SJSA1 (cell line): ENCODE data around the gene SLC25A48. TPM values are rescaled to one million over a fixed set of nuclear protein-coding genes. Genes with fewer than 3 reads are reported as not detected.
"Not testable (repeated sequence)": the region's sequence is repeated elsewhere in the genome, so short reads cannot be mapped to it uniquely, and the experiment has no call there.

Experiments
- DNase-seq, 2 experiments: peaks; one replicate each; pipeline ENCODE4 v3.0.0-alpha.2; 2015 to 2020; ENCODE audit warnings: low spot score in 2 of 2, low read depth in 1 of 2
- H3K27ac ChIP-seq: fragments of 250-450 bp; sonication (Bioruptor Pico); 2 replicates; pipeline ENCODE4 v1.5.1; 2020; ENCODE audit warnings: mild to moderate bottlenecking, moderate library complexity
- H3K27me3 ChIP-seq: fragments of 250-450 bp; sonication (Bioruptor Pico); replicated peaks from 2 replicates; pipeline ENCODE4 v1.5.1; 2020; ENCODE audit warnings: mild to moderate bottlenecking, moderate library complexity
- H3K36me3 ChIP-seq: fragments of 250-450 bp; sonication (Bioruptor Pico); 2 replicates; pipeline ENCODE4 v1.5.1; 2020; ENCODE audit warnings: mild to moderate bottlenecking
- H3K4me1 ChIP-seq: fragments of 250-450 bp; sonication (Bioruptor Pico); replicated peaks from 2 replicates; pipeline ENCODE4 v1.6.1; 2021; ENCODE audit warnings: mild to moderate bottlenecking
- H3K4me3 ChIP-seq: fragments of 250-450 bp; sonication (Bioruptor Pico); 2 replicates; pipeline ENCODE4 v1.5.1; 2020; ENCODE audit warnings: mild to moderate bottlenecking
- H3K9me3 ChIP-seq: fragments of 250-450 bp; sonication (Bioruptor Pico); replicated peaks from 2 replicates; pipeline ENCODE4 v1.5.1; 2020; ENCODE audit warnings: mild to moderate bottlenecking
- total RNA-seq: library from RNA; depleted of rRNA; stranded (reverse); fragments of >200 nt; shearing (Covaris generic); gene quantifications from 2 replicates; pipeline ENCODE4 v1.2.3, GENCODE V29; 2014

Gene SLC25A48
- total RNA-seq, 1 experiment from 2014 or later: not detected

DNA sequence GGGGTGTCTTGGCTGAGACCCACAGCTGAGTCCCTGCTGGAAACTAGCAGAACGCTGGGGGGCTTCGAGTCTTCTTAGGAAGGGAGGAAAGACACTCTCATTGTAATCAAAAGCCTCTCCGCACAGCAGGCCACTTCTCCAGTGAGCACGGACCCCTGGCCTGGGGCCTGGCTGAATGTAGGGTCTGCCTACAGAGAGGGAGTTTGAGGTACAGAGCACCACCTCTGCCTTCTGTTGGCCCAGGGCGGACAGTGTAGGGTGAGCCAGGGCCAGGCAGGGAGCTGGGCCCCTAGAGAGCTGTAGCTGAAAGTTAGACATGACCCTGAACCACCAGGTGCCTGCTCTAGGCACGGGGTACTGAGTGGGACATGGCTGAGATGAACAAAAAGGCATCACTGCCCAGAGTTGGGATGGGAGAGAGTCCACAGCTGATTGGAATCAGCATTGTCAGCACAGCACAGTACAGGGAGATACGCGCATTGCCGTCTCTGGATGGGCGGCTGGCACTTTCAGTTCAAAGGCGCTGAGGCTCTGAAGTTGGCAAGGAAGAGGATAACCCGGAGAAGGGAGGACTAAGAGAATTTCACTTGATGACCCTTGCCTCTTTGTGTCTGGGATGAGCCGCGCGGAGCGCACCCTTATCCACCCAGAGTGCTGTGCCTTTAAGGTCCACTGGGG is 363 bp upstream of the SLC25A48 start:
- peaks cover 32% of the 10 kb centered on the region for H3K27me3 ChIP-seq
- no peak overlapping the region for H3K4me3 ChIP-seq
- H3K9me3 ChIP-seq: no peaks in the 10 kb centered on the region; the same call in 1 of the 2 replicates
- peaks cover 9% of the 10 kb centered on the region for H3K4me1 ChIP-seq
- peak in 1 of 2 experiments; percentile 29 for DNase-seq
- H3K27ac ChIP-seq: no peak overlapping the region
- H3K36me3 ChIP-seq: no peaks in the 10 kb centered on the region

DNA sequence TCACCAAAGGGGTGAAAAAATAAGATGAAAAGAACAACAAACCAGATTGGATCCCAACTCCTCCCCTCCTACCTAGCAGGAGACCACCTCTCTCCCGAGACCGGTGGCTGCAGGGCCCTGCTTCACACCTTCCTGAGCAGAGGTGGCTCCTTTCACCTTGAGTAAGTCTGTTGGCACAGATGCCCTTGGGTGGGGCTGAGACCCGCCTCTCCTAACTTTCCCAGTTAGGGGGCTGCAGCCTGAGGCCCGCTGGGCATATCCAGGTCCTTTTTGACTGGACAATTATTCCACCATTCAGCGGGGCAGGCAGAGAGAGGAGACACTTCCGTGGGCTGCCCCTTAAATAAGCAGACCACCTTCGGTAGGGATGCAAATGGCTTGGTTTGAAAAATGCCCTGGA is 1.3 kb downstream of the SLC25A48 start:
- DNase-seq: peak in 1 of 2 experiments; percentile 34
- Histone ChIP-seq H3K27me3 (peaks cover 43% of the 10 kb centered on the region), H3K36me3 (no peaks in the 10 kb centered on the region)

DNA sequence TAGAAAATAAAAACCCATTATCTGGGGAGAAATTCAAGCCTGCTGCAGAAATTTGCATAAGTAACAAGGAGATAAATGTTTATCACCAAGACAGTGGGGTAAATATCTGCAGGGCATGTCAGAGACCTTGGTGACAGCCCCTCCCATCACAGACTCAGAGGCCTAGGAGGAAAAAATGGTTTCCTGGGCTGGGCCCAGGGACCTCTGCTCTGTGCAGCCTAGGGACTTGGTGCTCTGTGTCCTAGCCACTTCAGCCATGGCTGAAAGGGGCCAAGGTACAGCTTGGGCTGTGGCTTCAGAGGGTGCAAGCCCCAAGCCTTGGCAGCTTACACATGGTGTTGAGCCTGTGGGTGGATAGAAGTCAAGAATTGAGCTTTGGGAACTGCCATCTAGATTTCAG is 3.9 kb downstream of the SLC25A48 start:
- not testable (repeated sequence) for H3K4me3 ChIP-seq, H3K27ac ChIP-seq, H3K4me1 ChIP-seq, H3K36me3 ChIP-seq, H3K9me3 ChIP-seq
- H3K27me3 ChIP-seq: peaks cover 42% of the 10 kb centered on the region
- DNase-seq: peak in 1 of 2 experiments; percentile 18

More for the DNA sequence above, 1.3 kb downstream of the SLC25A48 start:
- no peak overlapping the region for H3K4me3 ChIP-seq
- peaks cover 9% of the 10 kb centered on the region for H3K4me1 ChIP-seq
- H3K9me3 ChIP-seq: no peaks in the 10 kb centered on the region; the same call in 1 of the 2 replicates
- no peak overlapping the region for H3K27ac ChIP-seq

DNA sequence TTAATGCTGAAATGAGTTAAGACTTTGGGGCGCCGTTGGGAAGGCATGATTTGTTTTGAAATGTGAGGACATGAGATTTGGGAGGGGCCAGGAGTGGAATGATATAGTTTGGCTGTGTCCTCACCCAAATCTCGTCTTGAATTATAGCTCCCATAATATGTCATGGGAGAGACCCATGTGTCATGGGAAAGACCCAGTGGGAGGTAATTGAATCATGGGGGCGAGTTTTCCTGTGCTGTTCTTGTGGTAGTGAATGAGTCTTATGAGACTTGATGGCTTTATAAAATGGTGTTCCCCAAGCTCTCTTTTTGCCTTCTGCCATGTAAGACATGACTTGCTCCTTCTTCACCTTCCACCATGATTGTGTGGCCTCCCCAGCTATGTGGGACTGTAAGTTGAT is 5.1 kb downstream of the SLC25A48 start:
- H3K4me1 ChIP-seq: peaks cover 5% of the 10 kb centered on the region
- no peaks in the 10 kb centered on the region for H3K36me3 ChIP-seq
- no peak overlapping the region for H3K27ac ChIP-seq
- H3K9me3 ChIP-seq: no peaks in the 10 kb centered on the region; the same call in 1 of the 2 replicates
- H3K27me3 ChIP-seq: peaks cover 31% of the 10 kb centered on the region
- DNase-seq: peak in 1 of 2 experiments; percentile 27
- no peak overlapping the region for H3K4me3 ChIP-seq

DNA sequence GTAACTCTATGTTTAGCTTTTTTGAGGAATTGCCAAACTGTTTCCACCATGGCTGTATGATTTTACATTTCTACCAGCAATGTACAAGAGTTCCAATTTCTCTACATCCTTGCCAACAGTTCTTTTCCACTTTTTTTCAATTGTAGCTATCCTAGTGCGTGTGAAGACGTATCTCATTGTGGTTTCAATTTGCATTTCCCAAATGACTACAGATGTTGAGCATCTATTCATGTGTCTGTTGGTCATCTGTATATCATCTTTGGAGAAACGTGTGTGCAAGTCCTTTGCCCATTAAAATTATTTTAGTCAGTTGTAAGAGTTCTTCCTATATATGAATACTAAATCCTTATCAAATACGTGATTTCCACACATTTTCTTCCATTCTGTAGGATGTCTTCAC is 6.5 kb downstream of the SLC25A48 start:
- Histone ChIP-seq H3K27me3 (peaks cover 18% of the 10 kb centered on the region), H3K4me3 (no peak overlapping the region), H3K36me3 (no peaks in the 10 kb centered on the region), H3K9me3 (no peaks in the 10 kb centered on the region), H3K27ac (no peak overlapping the region), H3K4me1 (no peaks in the 10 kb centered on the region)
- no peak for DNase-seq

DNA sequence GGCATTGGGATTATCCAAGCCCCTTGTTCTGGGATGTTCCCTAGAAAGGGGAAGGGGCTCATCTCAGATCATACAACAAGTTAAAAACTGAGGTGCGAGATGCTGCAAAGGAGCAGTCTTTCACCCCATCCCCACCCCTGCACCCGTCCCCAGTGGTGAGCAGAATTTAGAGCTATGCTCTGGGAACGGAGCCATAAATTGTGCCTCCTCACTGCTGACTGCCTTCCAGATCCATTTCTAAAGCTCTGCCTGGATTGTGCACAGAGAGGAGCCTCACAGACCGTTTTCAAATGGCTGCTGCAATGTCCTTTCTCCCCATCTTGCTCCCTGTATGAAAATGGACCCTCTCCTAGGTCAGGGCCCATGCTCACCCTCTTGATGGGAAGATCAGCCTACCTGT is 8.3 kb downstream of the SLC25A48 start:
- Histone ChIP-seq H3K4me3 (no peak overlapping the region), H3K27ac (no peak overlapping the region), H3K9me3 (no peaks in the 10 kb centered on the region), H3K4me1 (no peaks in the 10 kb centered on the region), H3K27me3 (peaks cover 14% of the 10 kb centered on the region), H3K36me3 (no peaks in the 10 kb centered on the region)
- no peak for DNase-seq

- H3K27ac ChIP-seq: no peak overlapping the region
- H3K36me3 ChIP-seq: no peaks in the 10 kb centered on the region
- peaks cover 17% of the 10 kb centered on the region for H3K27me3 ChIP-seq
- no peaks in the 10 kb centered on the region for H3K4me1 ChIP-seq
- peak in 1 of 2 experiments; percentile 39 for DNase-seq
- H3K9me3 ChIP-seq: no peaks in the 10 kb centered on the region
- H3K4me3 ChIP-seq: no peak overlapping the region
Measured at GRCh38 chr5:135843571-135844337, 9.3 kb downstream of the SLC25A48 start.

DNA sequence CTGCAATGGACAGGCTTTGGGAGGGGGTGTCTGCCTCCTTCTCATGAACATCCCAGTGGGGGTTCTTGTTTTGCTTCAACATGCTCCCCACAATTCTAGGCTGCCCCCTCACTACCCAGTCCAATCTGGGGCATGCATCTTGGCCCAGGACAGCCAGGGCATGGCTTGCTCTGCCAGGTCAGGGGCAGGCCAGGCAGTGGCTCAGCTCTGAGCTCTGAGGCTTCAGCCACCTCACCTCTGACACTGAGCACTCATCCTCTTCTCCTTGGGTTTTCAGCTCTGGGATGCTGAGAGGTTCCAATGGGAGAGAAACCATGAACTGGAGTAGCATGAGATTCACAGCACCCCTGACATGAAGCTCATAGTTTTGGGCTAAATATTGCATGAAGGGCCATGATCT is 11.8 kb downstream of the SLC25A48 start:
- peaks cover 3% of the 10 kb centered on the region for H3K27me3 ChIP-seq
- H3K4me3 ChIP-seq: no peak overlapping the region
- H3K9me3 ChIP-seq: no peaks in the 10 kb centered on the region
- peak in 1 of 2 experiments; percentile 36 for DNase-seq
- no peak overlapping the region for H3K27ac ChIP-seq
- no peaks in the 10 kb centered on the region for H3K4me1 ChIP-seq
- H3K36me3 ChIP-seq: no peaks in the 10 kb centered on the region

GRCh38 chr5:135847976-135848375 is 13.5 kb downstream of the SLC25A48 start:
- no peaks in the 10 kb centered on the region for H3K36me3 ChIP-seq
- H3K4me1 ChIP-seq: no peaks in the 10 kb centered on the region
- no peak overlapping the region for H3K27ac ChIP-seq
- no peaks in the 10 kb centered on the region for H3K9me3 ChIP-seq
- peak in 1 of 2 experiments; percentile 34 for DNase-seq
- H3K27me3 ChIP-seq: peaks cover 14% of the 10 kb centered on the region
- no peak overlapping the region for H3K4me3 ChIP-seq

DNA sequence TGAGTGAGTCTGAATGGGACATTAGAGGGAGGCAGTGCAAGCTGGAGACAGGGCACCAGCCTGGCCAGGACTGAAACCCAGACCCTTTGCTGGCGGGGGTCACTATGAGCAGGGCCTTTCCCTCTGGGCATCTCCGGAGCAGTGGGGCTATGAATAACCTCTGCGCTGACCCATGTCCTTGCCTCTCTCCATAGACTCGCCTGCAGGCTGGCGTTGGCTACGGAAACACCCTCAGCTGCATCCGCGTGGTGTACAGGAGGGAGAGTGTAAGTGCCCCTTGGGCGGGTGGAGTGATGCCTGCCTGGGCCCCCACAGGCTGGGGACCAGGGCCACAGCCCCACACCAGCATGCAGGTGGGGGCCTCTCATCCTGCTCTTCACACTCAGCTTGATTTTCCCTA is 15.8 kb downstream of the SLC25A48 start:
- Histone ChIP-seq H3K4me3 (no peak overlapping the region), H3K27me3 (peaks cover 24% of the 10 kb centered on the region), H3K9me3 (0 out of 2 replicates have a peak, but pooled peaks cover 3% of the 10 kb centered on the region), H3K27ac (no peak overlapping the region), H3K4me1 (no peaks in the 10 kb centered on the region), H3K36me3 (no peaks in the 10 kb centered on the region)
- DNase-seq: peak in 1 of 2 experiments; percentile 41

- Histone ChIP-seq H3K36me3 (no peaks in the 10 kb centered on the region), H3K27me3 (peaks cover 24% of the 10 kb centered on the region), H3K4me1 (no peaks in the 10 kb centered on the region), H3K9me3 (0 out of 2 replicates have a peak, but pooled peaks cover 3% of the 10 kb centered on the region), H3K27ac (no peak overlapping the region), H3K4me3 (no peak overlapping the region)
- DNase-seq: peak in 1 of 2 experiments; percentile 37
Measured at GRCh38 chr5:135850671-135851070, 16.2 kb downstream of the SLC25A48 start.

DNA sequence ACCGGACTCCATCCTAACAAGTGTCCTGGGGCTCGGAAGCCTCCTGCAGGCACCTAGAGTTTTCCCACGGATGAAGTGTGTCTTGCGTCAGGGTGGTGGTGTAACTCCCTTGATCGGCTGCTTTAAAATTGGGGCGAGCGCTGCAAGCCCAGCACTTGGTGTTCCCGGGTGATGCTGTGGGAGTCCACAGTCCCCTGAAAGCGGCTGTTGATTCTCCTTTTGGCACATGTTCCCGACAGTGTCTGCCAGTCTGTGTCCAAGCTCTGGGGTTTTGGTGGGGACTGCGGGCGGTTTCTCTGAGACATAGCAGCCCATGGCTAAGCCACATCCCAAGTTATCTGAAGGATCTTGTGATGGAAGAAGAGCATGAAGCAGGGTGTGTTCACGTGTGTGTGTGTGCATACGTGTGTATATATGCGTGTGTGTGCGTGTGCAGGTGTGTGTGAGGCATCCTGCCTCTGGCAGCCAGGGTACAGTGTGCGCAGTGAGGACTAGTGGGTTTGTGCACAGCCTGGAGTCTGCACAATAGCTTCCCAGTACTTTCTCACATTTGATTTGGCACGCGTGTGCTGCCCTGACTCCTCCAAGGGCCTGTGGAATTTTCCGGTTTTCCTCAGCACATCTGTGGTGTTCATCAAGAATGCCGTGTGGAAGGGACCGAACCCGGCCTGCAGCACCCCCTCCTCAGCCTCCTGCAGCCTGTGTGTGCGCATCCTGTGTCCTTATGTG is 16.9 kb downstream of the SLC25A48 start:
- H3K9me3 ChIP-seq: 0 out of 2 replicates have a peak, but pooled peaks cover 3% of the 10 kb centered on the region
- H3K4me3 ChIP-seq: no peak overlapping the region
- H3K36me3 ChIP-seq: no peaks in the 10 kb centered on the region
- H3K27ac ChIP-seq: no peak overlapping the region
- peak in 1 of 2 experiments; percentile 34 for DNase-seq
- H3K4me1 ChIP-seq: no peaks in the 10 kb centered on the region
- peaks cover 24% of the 10 kb centered on the region for H3K27me3 ChIP-seq

DNA sequence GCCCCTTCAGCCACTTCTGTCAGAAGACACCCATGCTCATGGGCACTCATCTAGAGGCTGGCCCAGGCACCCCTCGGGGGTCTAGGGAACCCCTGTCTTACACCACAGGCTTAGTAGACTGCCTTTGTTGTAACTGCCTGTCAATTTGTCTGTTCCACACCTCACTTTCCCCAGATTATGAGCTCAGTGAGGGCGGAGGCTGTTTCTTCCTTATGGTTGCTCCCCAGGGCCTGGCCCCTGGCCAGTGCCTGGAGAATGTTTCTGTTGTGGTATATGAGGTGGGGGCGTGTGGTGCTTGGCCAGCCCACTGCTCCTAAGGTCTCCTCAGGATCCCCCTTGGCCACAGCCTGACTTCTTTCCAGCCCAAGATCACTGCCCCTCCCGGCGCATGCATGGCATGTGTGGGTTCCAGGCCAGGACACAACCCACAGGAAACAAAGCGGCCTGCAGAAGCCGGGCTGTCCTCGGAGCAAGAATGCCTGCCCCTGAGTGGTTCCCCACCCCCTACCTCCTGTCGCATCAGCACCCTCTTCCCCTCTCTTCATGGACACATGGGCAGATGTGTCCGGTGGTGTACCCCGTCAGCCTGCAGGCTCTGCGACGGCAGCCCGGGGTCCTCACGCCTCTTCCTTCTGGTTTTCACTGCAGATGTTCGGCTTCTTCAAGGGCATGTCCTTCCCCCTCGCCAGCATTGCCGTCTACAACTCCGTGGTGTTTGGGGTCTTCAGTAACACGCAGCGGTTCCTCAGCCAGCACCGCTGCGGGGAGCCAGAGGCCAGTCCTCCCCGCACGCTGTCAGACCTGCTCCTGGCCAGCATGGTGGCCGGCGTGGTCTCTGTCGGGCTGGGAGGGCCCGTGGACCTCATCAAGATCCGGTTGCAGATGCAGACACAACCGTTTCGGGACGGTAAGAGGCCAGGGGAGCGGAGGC is 17.7 kb downstream of the SLC25A48 start:
- Histone ChIP-seq H3K36me3 (no peaks in the 10 kb centered on the region), H3K9me3 (0 out of 2 replicates have a peak, but pooled peaks cover 3% of the 10 kb centered on the region), H3K4me3 (no peak overlapping the region), H3K27ac (no peak overlapping the region), H3K4me1 (no peaks in the 10 kb centered on the region), H3K27me3 (peaks cover 24% of the 10 kb centered on the region)
- DNase-seq: peak in 1 of 2 experiments; percentile 41
